Measurements from ENCODE around the gene IGF1R.

IGF1R gene

DNA sequence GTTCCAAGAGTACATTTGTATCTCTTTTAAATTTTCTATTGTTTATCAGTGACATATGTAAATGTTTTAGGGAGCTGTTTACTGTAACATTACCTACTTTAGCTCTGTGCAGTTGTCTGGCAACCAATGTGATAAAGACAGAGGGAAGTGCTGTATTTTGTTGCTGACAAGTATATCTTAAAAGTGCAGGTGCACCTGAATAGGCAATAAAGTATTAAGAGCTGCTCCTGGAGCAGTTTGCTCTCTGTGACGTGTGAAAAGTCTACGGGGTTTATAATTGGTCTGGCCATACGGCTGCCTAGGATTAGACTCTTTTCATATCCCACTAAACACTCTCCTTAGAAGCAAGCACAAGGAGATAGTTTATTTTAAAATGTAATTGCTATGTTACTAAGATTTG is 178.3 kb downstream of the IGF1R start:
- no peak for DNase-seq (ENCODE audit: low read depth in 2 of 2)

DNA sequence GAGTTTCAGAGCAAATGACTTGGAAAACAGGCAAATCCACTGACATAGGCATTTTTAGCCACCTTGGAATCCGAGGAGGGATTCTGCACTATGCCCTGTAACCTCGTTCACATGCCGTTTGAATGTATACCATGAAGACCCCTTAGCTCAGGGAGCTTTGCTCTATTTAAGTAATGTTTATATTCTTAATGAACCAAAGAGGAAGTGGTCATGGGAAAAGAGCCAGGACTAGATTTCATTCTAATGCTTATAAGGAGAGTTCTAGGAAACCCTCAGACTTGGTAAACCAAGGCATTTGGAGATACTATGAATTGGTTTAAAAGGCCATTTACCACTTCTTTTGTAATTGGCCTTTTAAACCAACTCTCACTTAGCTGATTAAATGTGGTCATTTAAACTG is 178.9 kb downstream of the IGF1R start:
- no peak for DNase-seq (ENCODE audit: low read depth in 2 of 2)

GRCh38 chr15:98830034-98830634 is 181.8 kb downstream of the IGF1R start:
- DNase-seq (ENCODE audit: low read depth in 2 of 2): no peak

DNA sequence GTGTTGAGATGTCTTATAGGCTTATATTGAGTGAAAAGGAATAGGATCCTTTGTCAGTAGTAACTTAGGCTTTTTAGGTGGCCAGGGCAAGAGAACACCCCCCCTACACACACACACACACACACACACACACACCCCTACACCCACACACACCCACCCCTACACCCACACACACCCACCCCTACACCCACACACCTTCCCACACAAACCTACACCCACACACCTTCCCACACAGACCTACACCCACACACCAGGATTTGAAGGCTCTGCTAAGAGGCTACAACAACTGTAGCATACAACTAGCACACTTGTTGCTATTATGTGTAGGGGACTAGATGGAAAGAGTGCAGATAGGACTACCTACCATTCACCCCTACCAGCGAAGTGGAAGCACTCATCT is 186.6 kb downstream of the IGF1R start:
- DNase-seq (ENCODE audit: low read depth in 2 of 2): no peak

DNA sequence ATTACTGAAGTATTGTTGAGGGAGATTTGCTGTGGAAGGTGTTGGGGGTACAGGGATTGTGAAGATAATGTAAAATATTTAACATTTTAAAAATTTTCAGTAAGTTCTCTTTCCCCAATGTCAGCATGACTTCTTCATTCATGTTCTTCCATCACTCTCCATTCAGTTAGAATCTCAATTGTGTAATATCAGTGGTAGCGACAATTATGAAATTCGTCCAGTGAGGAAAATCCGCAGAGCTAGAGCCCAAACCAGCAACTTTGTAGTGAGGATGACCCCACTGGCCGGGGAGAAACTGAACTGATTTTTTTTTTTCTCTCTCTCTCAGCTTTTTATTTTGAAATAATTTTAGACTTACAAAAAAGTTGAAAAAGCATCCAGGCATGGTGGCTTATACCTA is 187.5 kb downstream of the IGF1R start:
- DNase-seq (ENCODE audit: low read depth in 2 of 2): no peak

DNA sequence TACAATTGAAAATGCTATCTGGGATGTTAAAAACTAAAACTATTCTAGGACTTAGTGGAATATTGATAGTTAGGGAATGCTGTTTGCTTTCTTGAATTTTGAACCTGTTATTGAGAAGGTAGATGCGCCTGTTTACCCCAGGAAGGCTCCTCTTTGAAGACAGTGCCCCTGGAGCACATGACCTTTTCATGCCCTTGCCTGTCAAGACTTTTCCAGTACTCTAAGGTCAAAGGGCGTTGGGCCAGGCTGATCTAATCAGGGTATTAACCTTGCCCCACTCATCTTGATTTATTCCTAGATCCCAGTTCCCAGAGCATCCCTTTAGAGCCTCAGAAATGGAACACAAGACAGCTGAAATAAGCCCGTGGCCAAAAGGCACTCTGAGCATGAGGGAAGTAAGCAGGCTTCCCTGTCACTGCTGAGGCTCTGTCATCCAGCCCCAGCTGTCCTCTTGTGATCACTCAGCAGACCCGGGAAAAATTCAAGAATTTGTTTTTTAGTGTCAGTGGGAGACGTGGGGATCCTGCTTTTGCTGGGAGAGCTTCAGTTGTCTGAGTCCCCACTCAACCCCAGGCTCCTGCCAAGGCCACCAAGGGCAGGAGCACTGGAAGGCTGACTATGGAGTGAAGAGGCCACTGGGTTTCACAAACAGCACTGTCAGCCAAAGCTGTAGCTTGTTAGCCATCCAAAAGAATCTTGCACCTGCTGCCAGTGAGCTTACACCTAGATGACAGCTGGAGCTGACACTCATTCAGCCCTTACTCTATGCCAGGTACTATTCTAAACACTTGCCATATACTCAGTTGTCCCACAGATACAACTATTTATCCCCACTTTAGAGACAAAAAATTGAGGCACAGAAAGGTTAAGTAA is 190.3 kb downstream of the IGF1R start:
- DNase-seq (ENCODE audit: low read depth in 2 of 2): no peak

GRCh38 chr15:98840053-98840452 is 191.7 kb downstream of the IGF1R start:
- DNase-seq (ENCODE audit: low read depth in 2 of 2): no peak

DNA sequence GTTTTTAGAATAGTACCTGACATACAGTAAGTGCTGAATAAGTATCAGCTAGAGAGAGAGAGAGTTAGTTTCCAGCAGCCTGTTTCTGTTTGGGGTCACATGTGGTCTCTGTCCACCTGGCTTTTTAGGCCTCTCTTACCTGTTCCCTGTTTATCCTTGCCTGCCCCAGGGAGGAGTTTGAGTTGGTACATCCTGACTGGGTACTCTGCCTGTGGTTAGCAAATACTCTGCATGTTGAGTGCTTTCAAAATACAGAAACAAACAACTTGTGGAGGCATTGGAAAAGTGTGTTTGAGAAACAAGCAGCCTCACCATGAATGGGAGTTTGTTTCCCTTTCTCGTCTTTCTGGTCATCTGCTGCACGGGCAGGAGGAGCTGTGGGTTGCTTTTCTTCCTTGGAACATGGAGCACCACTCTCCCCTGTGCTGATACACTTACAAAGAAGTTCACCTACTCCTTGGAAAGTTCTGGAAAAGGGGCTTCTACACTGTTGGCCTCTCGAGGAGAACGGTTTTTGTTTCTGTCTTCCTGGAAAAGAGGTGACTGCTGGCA is 193.2 kb downstream of the IGF1R start:
- no peak for DNase-seq (ENCODE audit: low read depth in 2 of 2)

DNA sequence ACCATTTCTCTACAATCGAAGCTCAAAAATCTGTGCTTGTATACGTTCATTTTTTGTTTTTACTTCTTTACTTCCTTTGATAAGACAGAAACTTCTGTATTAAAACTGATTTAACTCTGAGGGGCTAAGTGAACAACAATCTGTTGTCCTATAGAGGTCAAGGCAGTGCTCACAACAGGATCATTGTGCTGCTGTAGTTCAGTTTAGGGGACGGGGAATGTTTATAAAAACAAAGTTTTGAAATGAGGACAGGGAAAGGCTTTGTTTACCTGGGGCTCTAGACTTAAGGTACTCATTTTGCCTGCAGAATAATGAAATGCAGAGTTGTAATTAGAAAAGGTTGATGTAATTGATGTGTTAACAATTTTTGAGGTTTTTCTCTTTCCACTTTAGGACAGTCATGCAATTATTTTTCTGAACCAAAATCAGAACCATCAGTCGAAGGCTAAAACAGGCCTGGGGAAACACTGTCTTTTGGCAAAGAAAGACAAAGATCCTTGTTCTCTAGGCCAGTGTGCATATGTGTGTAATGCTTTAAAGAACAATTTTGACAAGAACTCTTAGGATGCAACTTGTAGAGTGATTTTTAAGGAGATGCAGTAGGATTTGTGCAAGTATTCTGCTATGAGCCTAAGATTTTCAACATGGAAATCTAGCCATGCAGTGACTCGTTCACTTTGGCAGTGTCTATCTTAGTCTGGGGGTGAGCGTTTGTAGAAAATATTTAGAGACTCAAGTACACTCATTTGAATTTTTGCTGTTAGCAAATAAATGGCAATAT is 194.0 kb downstream of the IGF1R start:
- DNase-seq (ENCODE audit: low read depth in 2 of 2): no peak

DNA sequence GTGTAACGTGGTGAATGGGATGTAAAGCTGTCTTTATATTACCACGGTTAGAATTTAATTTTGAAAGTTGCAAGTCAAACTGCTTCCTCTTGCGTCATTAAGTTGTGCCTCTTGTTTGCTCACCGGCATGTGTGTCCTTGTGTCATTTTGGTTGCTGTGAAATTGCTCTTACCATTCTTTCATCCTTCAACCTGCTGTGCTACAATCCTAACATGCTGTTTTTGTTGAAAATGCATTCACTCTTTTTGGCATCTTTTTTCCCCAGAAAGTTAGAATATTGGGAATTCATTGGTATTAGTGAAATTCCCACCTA is 194.6 kb downstream of the IGF1R start:
- DNase-seq (ENCODE audit: low read depth in 2 of 2): no peak

GRCh38 chr15:98843844-98844243 is 195.5 kb downstream of the IGF1R start:
- DNase-seq (ENCODE audit: low read depth in 2 of 2): no peak

- no peak for DNase-seq (ENCODE audit: low read depth in 2 of 2)
Observed at GRCh38 chr15:98844261-98844660, 195.9 kb downstream of the IGF1R start.

DNA sequence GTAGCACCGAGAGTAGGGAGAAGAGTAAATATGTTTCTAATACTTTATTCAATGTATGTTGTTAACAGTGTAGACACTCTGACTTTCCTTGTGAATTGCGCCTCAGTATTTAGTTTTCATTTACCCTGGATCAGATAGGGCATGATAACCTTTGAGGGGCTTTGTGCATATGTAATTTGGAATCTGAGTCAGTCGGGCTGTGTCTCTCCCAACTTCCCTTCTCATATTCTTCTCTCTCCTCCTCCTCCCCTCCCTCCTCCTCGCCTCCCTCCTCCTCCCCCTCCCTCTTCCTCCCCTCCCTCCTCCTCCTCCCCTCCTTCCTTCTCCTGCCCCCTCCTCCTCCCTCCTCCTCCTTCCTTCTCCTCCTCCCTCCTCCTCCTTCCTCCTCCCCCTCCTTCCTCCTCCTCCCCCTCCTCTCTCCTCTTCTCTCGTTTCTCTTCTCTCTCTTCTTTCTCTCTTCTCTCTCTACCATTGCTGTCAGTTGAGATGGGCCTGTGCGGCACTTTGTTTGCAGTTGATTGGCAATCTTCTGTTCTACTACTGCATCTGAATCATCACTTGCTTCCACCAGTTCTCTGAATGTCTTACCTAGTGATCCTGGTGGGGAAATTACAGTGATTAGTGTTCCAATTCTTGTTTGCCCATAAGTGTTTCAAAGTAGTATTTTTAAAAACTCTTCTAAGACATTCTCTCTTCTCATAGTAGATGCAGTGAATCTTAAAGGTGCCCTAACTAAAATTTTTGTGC is 197.0 kb downstream of the IGF1R start:
- no peak for DNase-seq (ENCODE audit: low read depth in 2 of 2)

DNA sequence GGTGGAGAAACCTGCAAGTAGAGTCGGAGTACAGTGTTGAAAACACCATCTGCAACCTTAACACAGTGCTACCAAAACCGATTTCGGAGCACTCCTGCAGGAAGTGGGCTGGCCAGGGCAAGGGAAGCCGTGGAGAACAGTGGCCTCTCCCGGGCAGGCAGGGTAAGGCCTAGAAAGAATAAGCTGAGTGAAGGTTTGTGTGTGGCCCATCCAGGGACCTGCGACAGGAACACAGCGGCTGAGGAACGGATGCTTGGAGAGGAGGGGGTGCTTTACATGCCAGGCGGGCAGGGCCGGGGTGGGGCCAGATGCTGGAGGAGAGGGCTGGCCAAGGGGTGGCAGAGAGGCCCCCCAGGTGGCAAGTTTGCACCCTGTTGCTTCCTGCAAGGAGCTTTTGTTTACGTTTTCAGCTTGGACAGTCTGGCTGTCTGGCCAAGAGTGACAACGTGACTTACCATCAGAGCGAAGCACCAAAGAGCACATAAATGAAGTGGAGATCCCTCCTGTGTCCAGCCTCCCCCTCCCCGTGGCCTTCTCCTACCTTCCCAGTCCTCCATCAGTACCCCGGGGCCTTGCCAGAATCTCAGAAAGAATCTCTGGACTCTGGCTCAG is 202.7 kb downstream of the IGF1R start:
- DNase-seq (ENCODE audit: low read depth in 2 of 2): peak; percentile 56 to 60

DNA sequence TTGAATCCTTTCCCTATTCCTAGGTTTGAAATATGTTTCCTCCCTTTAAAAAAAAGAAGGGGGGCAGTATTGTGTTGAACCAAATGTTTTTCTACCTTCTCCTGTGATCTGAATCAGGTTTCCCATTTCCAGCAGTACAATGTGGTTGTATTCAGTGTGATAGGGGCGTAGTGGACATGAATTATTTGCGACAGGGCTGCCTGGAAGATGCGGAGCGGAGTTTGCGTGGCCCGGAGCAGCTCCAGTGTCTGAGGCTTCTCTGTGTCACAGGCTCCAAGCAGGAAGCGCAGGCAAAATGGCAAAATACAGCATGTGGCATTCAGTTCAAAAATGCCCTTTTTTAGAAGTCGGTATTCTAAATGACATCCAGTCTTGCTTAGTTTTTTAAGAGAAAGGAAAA is 204.8 kb downstream of the IGF1R start:
- peak; percentile 49 to 61 for DNase-seq (ENCODE audit: low read depth in 2 of 2)

GRCh38 chr15:98853617-98854420 is 205.5 kb downstream of the IGF1R start:
- no peak for DNase-seq (ENCODE audit: low read depth in 2 of 2)

DNA sequence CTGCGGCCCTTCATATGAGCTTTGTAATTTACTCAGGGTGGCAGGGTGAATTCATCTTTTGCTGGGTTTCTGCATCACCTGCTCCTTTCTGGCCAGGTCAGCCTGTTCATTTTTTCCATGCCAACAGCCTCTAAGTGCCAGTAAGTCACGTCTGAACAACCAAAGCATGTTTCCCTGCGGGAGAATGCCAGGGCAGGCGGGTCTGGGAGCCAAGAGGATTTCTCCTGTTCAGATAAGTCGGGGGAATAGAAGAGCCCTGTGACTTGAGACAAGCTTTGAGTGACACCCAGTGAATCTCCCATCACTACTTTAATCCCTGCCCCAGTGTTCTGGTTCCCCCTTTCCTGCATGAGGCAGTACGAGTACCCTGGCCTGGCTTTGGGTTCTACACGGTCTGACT is 206.2 kb downstream of the IGF1R start:
- DNase-seq (ENCODE audit: low read depth in 2 of 2): no peak

- DNase-seq (ENCODE audit: low read depth in 2 of 2): no peak
Observed at GRCh38 chr15:98855067-98855814, 206.9 kb downstream of the IGF1R start.

- no peak for DNase-seq (ENCODE audit: low read depth in 2 of 2)
Observed at GRCh38 chr15:98855815-98856531, 207.6 kb downstream of the IGF1R start.
